ENCODE data around the gene SLC25A2.
A peak's percentile ranks its signal among the peaks of the same experiment; 100 is the strongest.
"Not testable (repeated sequence)": the region's sequence is repeated elsewhere in the genome, so short reads cannot be mapped to it uniquely, and the experiment has no call there.

SLC25A2 gene

GRCh38 chr5:141303756-141304155 is at the start of gene SLC25A2:
Gene SLC25A2 (minus strand): TSS chr5:141304049. CDS start chr5:141303865, 184 bp downstream.
- DNase-seq: no peak

- no peak for DNase-seq
Measured at GRCh38 chr5:141351591-141351990, 47.7 kb upstream of the SLC25A2 start.

DNA sequence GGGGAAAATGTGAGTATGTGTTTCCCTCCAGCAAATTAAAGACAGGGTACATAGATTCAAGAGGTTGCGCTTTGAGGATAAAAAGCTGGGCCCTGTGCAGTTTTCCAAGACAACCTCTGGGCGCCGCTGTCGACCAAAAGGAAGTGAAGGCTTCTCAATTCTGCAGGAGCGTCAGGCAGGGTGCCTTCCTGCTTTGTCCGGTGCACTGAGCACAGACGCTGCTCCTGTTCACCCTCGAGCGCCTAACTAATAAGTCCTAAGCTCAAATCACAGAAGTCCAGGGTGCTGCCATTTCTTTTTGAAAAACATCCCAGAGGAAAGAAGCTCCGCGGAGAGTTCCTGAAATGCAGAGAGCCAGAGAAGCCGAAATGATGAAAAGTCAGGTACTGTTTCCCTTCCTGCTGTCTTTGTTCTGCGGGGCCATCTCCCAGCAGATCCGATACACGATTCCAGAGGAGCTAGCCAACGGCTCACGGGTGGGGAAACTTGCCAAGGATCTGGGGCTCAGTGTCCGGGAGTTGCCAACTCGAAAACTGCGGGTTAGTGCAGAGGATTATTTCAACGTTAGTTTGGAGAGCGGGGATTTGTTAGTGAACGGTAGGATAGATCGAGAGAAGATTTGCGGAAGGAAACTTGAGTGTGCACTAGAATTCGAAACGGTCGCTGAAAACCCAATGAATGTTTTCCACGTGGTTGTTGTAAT is 46.2 kb upstream of the SLC25A2 start, which contains the start of gene PCDHGB1:
TSS of gene PCDHGB1 (plus strand) at position 183 of the 703 bp plus-strand sequence. CDS start at position 345, 162 bp downstream.
- DNase-seq: peak; percentile 41

DNA sequence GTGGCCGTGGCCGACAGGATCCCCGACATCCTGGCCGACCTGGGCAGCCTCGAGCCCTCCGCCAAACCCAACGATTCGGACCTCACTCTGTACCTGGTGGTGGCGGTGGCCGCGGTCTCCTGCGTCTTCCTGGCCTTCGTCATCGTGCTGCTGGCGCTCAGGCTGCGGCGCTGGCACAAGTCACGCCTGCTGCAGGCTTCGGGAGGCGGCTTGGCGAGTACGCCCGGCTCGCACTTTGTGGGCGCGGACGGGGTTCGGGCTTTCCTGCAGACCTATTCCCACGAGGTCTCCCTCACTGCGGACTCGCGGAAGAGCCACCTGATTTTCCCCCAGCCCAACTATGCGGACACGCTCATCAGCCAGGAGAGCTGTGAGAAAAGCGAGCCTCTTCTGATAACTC is 42.2 kb upstream of the SLC25A2 start:
- DNase-seq: not testable (repeated sequence)

DNA sequence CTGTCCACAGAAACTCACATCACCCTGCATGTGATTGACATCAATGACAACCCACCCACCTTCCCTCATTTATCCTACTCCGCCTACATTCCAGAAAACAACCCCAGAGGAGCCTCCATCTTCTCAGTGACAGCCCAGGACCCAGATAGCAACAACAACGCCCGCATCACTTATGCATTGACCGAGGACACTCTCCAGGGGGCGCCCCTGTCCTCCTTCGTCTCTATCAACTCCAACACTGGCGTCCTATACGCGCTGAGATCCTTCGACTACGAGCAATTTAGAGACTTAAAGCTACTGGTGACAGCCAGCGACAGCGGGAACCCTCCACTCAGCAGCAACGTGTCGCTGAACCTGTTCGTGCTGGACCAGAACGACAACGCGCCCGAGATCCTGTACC is 41.5 kb upstream of the SLC25A2 start:
- no peak for DNase-seq

DNA sequence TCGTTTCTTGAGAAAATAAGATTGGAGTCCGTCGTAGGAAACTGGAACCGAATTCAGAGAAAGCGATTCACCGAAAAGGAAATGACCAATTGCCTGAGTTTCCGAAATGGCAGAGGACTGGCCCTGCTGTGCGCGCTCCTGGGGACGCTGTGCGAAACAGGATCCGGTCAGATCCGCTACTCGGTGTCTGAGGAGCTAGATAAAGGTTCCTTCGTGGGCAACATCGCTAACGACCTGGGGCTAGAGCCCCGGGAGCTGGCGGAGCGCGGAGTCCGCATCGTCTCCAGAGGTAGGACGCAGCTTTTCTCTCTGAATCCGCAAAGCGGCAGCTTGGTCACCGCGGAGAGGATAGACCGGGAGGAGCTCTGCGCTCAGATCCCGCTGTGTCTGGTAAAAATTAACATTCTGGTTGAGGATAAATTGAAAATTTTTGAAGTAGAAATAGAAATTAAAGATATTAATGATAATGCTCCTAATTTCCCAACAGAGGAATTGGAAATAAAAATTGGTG is 40.2 kb upstream of the SLC25A2 start:
- DNase-seq: no peak

DNA sequence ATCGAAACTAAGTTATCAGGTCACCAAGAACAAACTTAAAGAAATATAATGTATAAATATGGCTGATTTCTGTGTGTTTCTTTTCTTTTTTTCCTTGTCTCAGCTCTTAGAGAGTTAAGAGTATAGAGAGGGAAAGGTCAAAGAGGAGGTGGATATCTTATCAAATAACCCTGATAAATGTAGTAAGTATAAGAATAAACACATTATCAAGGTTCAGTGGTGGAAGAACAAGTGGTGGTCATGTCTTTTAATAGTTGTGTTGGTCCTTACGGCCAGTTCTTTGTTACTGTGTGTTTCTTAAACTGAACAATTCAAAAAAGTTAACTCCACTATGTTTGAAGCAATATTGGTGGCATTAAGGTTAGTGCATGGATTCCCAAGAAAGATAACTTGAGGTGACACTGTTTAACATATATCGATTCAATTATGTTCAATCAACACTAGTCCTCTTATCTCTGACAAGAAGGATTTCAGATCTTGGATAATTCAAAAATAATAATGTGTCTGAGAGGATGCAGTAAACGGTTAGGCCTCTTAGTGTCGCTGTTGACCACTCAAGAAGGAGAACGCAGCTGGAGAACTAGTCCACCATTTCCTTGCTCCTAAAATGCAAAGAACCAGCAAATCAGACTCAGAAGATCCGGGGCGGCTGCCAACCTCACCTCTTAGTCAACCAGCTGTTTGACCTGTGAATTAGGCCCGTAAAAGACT is 39.5 kb upstream of the SLC25A2 start, which contains the start of gene PCDHGA3:
TSS of gene PCDHGA3 (plus strand) at position 588 of the 711 bp plus-strand sequence. CDS start 205 bp downstream, outside the sequence.
- no peak for DNase-seq

DNA sequence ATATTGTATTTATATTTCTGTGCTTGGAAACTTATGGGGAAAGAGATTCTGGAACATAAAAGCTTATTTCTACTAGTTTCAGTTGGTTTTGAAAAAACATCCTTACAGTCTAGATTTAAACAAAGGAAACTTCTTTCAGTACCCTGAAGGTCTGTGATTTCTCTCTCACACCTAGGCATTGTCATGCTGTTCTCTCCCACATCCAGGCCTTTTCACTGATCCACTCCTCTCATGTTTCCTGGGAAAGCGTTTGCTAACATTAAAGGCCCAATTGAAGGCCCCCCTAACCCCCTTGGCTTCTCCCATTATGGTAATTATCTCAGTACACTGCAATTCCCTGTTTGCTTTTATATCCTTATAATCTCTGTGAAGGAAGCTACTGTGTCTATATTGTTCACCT is 38.9 kb upstream of the SLC25A2 start:
- DNase-seq: no peak

GRCh38 chr5:141340781-141341354 is 37.0 kb upstream of the SLC25A2 start:
- not testable (repeated sequence) for DNase-seq

DNA sequence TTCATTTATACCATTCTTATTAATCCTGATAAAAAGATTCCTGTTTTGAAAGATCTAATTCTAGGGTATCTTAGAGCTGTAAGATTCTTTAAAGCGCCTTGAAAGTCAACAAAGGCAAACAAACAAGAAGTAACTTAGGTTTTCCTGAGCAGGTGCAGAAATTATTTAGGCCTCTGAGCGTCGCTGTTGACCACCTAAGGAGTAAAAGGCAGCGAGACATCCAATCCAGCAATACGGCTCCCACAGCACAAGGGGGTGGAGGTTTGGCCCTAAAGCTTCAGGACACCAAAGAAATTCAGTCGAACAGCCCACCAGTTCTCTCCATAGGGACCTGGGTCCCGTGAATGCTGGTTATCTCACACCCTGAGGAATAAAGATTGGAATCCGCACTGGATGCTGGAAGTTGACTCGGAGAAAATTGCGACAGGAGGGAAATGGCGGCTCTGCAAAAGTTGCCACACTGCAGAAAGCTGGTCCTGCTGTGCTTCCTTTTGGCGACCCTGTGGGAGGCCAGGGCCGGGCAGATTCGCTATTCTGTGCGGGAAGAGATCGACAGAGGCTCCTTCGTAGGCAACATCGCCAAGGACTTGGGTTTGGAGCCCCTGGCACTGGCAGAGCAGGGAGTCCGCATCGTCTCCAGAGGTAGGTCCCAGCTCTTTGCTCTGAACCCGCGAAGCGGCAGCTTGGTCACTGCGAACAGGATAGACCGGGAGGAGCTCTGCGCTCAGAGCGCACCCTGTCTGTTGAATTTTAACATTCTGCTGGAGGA is 34.9 kb upstream of the SLC25A2 start, which contains the start of gene PCDHGA2:
TSS of gene PCDHGA2 (plus strand) at position 223 of the 769 bp plus-strand sequence.
- no peak for DNase-seq

GRCh38 chr5:141332571-141332970 is 28.7 kb upstream of the SLC25A2 start:
- DNase-seq: not testable (repeated sequence)

- peak; percentile 16 for DNase-seq
Measured at GRCh38 chr5:141330299-141331080, 26.6 kb upstream of the SLC25A2 start, which contains the start of gene PCDHGA1. Gene PCDHGA1 (plus strand): TSS chr5:141330514.

DNA sequence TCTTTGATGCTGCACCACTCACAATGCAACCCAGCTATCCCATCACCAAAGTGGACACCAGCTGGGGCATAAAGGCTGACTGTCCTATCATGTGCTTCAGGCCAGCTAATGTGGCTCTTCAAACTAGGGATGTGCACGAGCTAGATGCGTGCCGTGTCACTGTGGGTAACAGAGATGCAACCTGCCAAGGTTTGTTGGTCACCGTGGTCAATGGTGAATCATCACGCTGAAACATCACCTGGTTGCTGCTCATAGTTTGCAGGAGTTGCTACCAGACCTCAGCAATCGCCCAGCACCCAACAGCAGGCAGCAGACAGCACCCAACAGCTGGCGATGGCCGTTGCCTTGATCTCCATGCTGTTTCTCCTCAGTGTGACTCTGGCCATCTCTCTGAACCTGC is 24.4 kb upstream of the SLC25A2 start:
- no peak for DNase-seq

GRCh38 chr5:141326088-141326854 is 22.4 kb upstream of the SLC25A2 start:
- no peak for DNase-seq

- no peak for DNase-seq
Measured at GRCh38 chr5:141322261-141322660, 18.4 kb upstream of the SLC25A2 start.

GRCh38 chr5:141320225-141321169 is 16.6 kb upstream of the SLC25A2 start, which contains the start of gene TAF7:
Gene TAF7 (minus strand): TSS chr5:141320784. CDS start chr5:141320044, 740 bp downstream.
- peak; percentile 80 for DNase-seq

DNA sequence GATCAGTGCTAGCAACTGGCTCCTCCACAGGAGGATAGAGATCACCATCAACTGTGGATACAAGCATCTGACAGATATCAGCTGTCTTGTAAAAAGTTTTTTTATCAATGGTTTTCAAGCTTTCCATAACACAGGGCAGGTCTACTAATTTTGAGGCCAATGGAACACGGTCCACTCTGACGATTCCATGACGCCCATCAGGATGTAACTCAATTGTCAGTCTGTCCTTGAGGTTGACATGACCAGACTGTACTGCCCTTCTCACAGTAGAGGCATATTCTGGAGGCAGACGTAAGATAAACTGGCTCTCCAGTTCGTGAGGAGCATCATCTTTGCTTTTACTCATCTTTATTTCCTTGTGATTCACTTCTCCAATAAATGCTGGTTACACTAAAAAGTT is 15.8 kb upstream of the SLC25A2 start:
- DNase-seq: no peak

DNA sequence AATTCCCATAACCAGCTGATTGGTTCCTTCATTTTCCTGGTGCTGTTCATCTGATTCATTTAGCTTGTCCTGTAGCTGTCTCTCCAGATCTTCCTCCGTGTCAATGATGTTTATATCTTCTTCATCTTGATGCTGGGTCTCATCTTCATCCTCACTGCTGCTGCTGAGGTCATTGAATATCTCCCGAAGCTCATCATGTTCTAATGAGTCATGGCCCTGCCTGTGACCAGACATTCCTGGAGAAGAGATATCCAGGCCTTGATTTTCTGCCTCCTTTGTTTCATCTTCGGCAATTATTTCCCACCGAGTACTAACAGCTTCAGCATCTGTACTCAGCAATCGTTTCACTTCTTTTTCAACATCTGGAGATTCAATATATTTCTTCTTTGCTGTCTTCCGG is 15.4 kb upstream of the SLC25A2 start:
- no peak for DNase-seq

DNA sequence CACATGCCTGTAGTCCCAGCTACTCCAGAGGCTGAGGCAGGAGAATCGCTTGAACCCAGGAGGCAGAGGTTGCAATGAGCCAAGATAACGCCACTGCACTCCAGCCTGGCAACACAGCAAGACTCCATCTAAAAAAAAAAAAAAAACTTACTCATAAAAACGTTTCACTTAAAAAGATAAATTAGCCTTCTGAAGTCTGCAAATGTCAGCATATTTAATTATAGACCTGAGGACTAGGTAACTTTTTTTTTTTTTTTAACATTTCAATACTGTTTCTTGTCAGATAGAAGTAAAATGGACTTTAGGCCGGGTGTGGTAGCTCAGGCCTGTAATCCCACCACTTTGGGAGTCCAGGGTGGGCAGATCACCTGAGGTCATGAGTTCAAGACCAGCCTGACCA is 13.1 kb upstream of the SLC25A2 start:
- not testable (repeated sequence) for DNase-seq

DNA sequence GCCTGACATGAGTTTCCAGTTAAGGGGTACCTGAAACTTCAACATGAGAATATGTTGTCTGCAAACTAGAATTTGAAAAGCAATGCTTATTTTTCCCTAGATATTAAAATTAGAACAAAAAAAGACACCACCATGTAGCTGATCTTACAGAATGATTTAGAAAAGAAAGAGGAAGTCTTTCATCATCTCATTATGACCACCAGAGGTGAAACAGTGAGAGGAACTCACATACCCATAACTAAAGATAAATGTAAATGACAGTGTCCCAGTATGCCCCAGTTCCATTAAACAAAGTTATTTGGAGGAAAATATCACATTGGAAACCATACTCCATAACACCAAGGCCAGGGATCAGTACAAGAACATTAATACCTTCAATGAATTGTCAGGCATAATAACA is 9.9 kb upstream of the SLC25A2 start:
- DNase-seq: no peak

Measured in NCI-H1694 treated with DMSO at 0.1 percent for 48 hours (cell line).